ENCODE measurements around the gene AFAP1. TPM values are rescaled to one million over a fixed set of nuclear protein-coding genes. Genes with fewer than 3 reads are reported as not detected.

AFAP1 gene
- total and polyA plus RNA-seq, 2 donors from 2014 or later: 2.6 to 26.3 TPM

DNA sequence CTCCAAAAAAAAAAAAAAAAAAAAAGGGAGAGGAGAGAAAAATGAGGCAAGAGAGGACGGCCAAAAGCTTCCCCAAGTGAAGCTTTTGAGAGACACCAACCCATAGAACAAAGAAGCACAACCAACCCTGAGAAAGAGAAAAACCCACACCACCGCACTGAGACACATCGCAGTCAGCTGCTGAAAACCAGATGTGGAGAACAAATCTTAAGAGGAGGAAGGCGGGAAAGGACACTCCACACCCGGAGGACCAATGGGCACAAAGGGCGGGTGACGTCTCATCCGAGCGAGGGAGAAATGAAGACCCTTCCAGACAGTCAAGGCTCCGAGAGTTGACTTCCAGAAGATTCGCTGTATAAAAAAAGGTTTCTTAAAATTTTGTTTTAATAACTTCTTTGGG is 112.1 kb downstream of the AFAP1 start:
- no peak for TF ChIP-seq CTCF (IDR thresholded peaks at IDR 0.05; ENCODE audit: borderline replicate concordance, extremely low read depth, insufficient read depth)
- intact Hi-C loops (cut with DNase I): no loop called here
- peak overlapping the region in 1 of 2 donors; percentile 88 for H3K27ac ChIP-seq (ENCODE audit: low read depth in 2 of 2, low read length in 2 of 2)
- no peaks in the 10 kb centered on the region for H3K9me3 ChIP-seq (ENCODE audit: control insufficient read depth in 2 of 3, insufficient read depth in 1 of 3, low read length in 3 of 3)
- DNase-seq: no peak
- peaks cover 8 to 22% (median 14%) of the 10 kb centered on the region in 3 donors for H3K4me1 ChIP-seq (ENCODE audit: control insufficient read depth in 2 of 3, insufficient read depth in 2 of 3, low read depth in 1 of 3, low read length in 3 of 3)
- no peaks in the 10 kb centered on the region for H3K36me3 ChIP-seq (ENCODE audit: control insufficient read depth in 2 of 3, insufficient read depth in 3 of 3, low read length in 3 of 3)
- H3K4me3 ChIP-seq (ENCODE audit: low read length in 3 of 3): no peak overlapping the region
- no peak overlapping the region for H3K9ac ChIP-seq (ENCODE audit: low read length in 3 of 3)
- H3K27me3 ChIP-seq (ENCODE audit: control insufficient read depth, insufficient read depth, low read length): no peaks in the 10 kb centered on the region
- FAIRE-seq: no peak

DNA sequence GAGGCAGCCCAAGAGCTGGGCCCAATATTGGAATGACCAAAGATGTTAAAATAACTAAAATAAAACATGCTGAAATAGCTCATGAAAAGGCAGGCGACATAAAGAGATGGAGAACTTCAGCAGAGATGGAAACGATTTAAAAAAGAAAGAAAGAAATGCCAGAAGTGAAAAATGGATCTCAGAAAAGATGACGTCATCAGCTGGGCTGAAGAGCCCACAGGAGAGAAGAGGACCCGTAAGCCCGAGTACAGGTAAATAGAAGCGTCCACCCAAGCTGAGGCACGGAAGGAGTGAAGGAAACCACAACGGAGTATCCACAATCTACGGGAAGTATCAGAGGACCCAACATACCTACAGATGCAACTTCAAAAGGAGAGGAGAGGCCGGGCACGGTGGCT is 112.8 kb downstream of the AFAP1 start:
- Histone ChIP-seq H3K9ac (ENCODE audit: low read length in 3 of 3) (no peak overlapping the region), H3K4me1 (ENCODE audit: control insufficient read depth in 2 of 3, insufficient read depth in 2 of 3, low read depth in 1 of 3, low read length in 3 of 3) (peaks cover 8 to 22% (median 16%) of the 10 kb centered on the region in 3 donors), H3K27ac (ENCODE audit: low read depth in 2 of 2, low read length in 2 of 2) (no peak overlapping the region), H3K4me3 (ENCODE audit: low read length in 3 of 3) (no peak overlapping the region), H3K36me3 (ENCODE audit: control insufficient read depth in 2 of 3, insufficient read depth in 3 of 3, low read length in 3 of 3) (no peaks in the 10 kb centered on the region), H3K27me3 (ENCODE audit: control insufficient read depth, insufficient read depth, low read length) (no peaks in the 10 kb centered on the region), H3K9me3 (ENCODE audit: control insufficient read depth in 2 of 3, insufficient read depth in 1 of 3, low read length in 3 of 3) (no peaks in the 10 kb centered on the region)
- intact Hi-C loops (cut with DNase I): no loop called here
- no peak for FAIRE-seq
- TF ChIP-seq CTCF (IDR thresholded peaks at IDR 0.05; ENCODE audit: borderline replicate concordance, extremely low read depth, insufficient read depth): no peak
- no peak for DNase-seq

DNA sequence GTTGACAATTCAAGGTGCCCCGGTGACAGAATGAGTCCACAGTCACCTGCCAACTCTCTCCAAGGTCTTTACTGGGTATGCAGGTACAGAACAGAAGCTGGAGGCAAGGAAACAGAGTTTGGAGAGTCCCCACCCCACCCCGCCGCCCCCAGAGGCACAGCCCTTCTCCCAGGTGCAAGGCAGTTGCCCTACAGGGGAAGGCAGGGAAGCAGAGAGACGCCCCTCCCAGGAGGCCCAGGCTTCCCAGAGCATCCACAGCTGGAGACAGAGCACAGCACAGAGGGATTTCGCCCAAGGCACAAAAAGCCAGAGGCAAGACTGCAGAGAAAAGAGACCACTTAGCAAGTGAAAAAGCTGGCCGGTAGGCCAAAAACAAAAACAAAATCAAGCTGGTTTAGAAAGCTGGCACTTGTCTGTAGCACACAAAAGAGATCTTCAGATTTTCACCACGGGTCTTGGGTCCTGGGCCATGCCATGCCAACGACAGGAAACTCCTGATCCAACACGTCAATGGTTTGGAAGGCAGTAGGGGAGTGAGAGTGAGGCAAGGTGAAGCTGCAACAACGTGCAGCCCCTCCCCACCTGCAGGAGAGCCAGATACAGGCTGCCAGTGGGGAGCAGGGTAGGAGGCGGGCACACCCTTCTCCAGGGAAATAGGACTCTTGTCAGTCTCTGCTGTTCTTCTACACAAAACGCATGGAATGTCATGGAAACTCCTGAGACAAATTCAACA is 113.3 kb downstream of the AFAP1 start:
- Histone ChIP-seq H3K4me3 (ENCODE audit: low read length in 3 of 3) (no peak overlapping the region), H3K9ac (ENCODE audit: low read length in 3 of 3) (no peak overlapping the region), H3K36me3 (ENCODE audit: control insufficient read depth in 2 of 3, insufficient read depth in 3 of 3, low read length in 3 of 3) (no peaks in the 10 kb centered on the region), H3K27me3 (ENCODE audit: control insufficient read depth, insufficient read depth, low read length) (no peaks in the 10 kb centered on the region), H3K4me1 (ENCODE audit: control insufficient read depth in 2 of 3, insufficient read depth in 2 of 3, low read depth in 1 of 3, low read length in 3 of 3) (peaks cover 8 to 22% (median 18%) of the 10 kb centered on the region in 3 donors), H3K27ac (ENCODE audit: low read depth in 2 of 2, low read length in 2 of 2) (no peak overlapping the region), H3K9me3 (ENCODE audit: control insufficient read depth in 2 of 3, insufficient read depth in 1 of 3, low read length in 3 of 3) (no peaks in the 10 kb centered on the region)
- intact Hi-C loops (cut with DNase I): no loop called here
- DNase-seq: peak in 1 of 5 donors; percentile 33
- no peak for TF ChIP-seq CTCF (IDR thresholded peaks at IDR 0.05; ENCODE audit: borderline replicate concordance, extremely low read depth, insufficient read depth)
- FAIRE-seq: no peak

Data from kidney (tissue), 14 donors.